GM12878 (cell line): ENCODE results near the gene SETD1A. TPM values are rescaled to one million over a fixed set of nuclear protein-coding genes. Genes with fewer than 3 reads are reported as not detected.

Experiments
- ASH2L ChIP-seq: fragments of 300-600, 200-600 bp; sonication (generic); IDR thresholded peaks from 2 replicates; pipeline ENCODE4 v1.6.1; 2017; ENCODE audit warnings: low read depth, mild to moderate bottlenecking, borderline replicate concordance
- BCL11A ChIP-seq: IDR thresholded peaks from 2 replicates; pipeline ENCODE4 v1.6.1; 2011; ENCODE audit warnings: low read depth, low read length
- CBFB ChIP-seq: IDR thresholded peaks from 2 replicates; pipeline ENCODE4 v1.6.1; 2016; ENCODE audit warnings: antibody characterized with exemption, low read depth
- CBX5 ChIP-seq: sonication (generic); IDR thresholded peaks from 2 replicates; pipeline ENCODE4 v1.6.1; 2016; ENCODE audit warnings: low read depth, moderate library complexity, mild to moderate bottlenecking, inconsistent platforms
- CREB1 ChIP-seq: IDR thresholded peaks from 2 replicates; pipeline ENCODE4 v1.6.1; 2012; ENCODE audit warnings: low read depth, mild to moderate bottlenecking, inconsistent platforms
- ELK1 ChIP-seq: IDR thresholded peaks from 2 replicates; pipeline ENCODE4 v1.6.1; 2012; ENCODE audit warnings: low read depth, low read length, improper control_type of control experiment
- ETV6 ChIP-seq, 2 experiments: fragments of 450-650 bp in 1 of 2; IDR thresholded peaks in 1 of 2; conservative IDR thresholded peaks in 1 of 2; 2 replicates each; pipeline ENCODE4 v1.6.1; 2014; ENCODE audit warnings: antibody characterized with exemption in 1 of 2, borderline replicate concordance in 1 of 2, low read depth in 1 of 2, mild to moderate bottlenecking in 1 of 2, moderate library complexity in 1 of 2
- FOXK2 ChIP-seq: fragments of 450-650 bp; IDR thresholded peaks from 2 replicates; pipeline ENCODE4 v1.6.1; 2017; ENCODE audit warnings: mild to moderate bottlenecking, moderate library complexity
- KAT2A ChIP-seq: conservative IDR thresholded peaks from 2 replicates; pipeline ENCODE4 v1.6.1; 2011; ENCODE audit warnings: low read depth, low read length; ENCODE audit not compliant: control insufficient read depth
- MYB ChIP-seq: fragments of 150-350 bp; IDR thresholded peaks from 2 replicates; pipeline ENCODE4 v1.6.1; 2014; ENCODE audit warnings: mild to moderate bottlenecking, low read depth, low read length, borderline replicate concordance
- NFIC ChIP-seq: IDR thresholded peaks from 2 replicates; pipeline ENCODE4 v1.6.1; 2012; ENCODE audit warnings: low read depth, mild to moderate bottlenecking, inconsistent platforms, low read length, moderate library complexity
- PKNOX1 ChIP-seq: fragments of 450-650 bp; IDR thresholded peaks from 2 replicates; pipeline ENCODE4 v1.6.1; 2016; ENCODE audit warnings: mild to moderate bottlenecking
- RAD21 ChIP-seq: IDR thresholded peaks from 2 replicates; pipeline ENCODE4 v1.6.1; 2011; ENCODE audit warnings: mild to moderate bottlenecking, low read depth, low read length, moderate library complexity; ENCODE audit not compliant: insufficient read depth
- SMAD5 ChIP-seq: IDR thresholded peaks from 2 replicates; pipeline ENCODE4 v1.6.1; 2016; ENCODE audit warnings: antibody characterized with exemption, low read depth
- SMC3 ChIP-seq: IDR thresholded peaks from 2 replicates; pipeline ENCODE4 v1.6.1; 2011; ENCODE audit warnings: low read length, improper control_type of control experiment, borderline replicate concordance
- TARDBP ChIP-seq: IDR thresholded peaks from 2 replicates; pipeline ENCODE4 v1.6.1; 2016; ENCODE audit warnings: borderline replicate concordance
- YY1 ChIP-seq: IDR thresholded peaks from 2 replicates; pipeline ENCODE4 v1.6.1; 2011; ENCODE audit warnings: low read depth, mild to moderate bottlenecking, low read length
- ZBTB33 ChIP-seq: fragments of 450-650 bp; IDR thresholded peaks from 2 replicates; pipeline ENCODE4 v1.6.1; 2017; ENCODE audit warnings: mild to moderate bottlenecking
- ZSCAN29 ChIP-seq: fragments of 450-650 bp; IDR thresholded peaks from 2 replicates; pipeline ENCODE4 v1.6.1; 2017; ENCODE audit warnings: mild to moderate bottlenecking, moderate library complexity
- polyA plus RNA-seq, 11 experiments: library from polyadenylated mRNA; depleted of rRNA in 4 of 11; unstranded in 6 of 11; stranded (reverse) in 5 of 11; fragments of >200 nt; fragmentation: Nextera tagmentation in 4 of 11; fragmentation: Illumina TruSeq in 1 of 11; extraction: Ambion mirVana in 4 of 11; extraction: Trizol in 1 of 11; gene quantifications; 1 replicate in 1 of 11; 2 replicates in 10 of 11; pipeline versions ENCODE4 v1.2.1 to v1.2.3, GENCODE V29; 2011 to 2016; ENCODE audit warnings: inconsistent platforms in 2 of 11, missing spikeins in 2 of 11, low read depth in 1 of 11
- total RNA-seq, 4 experiments: library from RNA; depleted of rRNA in 3 of 4; stranded (reverse); fragments of >200 nt in 3 of 4; fragmentation: Illumina TruSeq in 1 of 4; extraction: Trizol in 1 of 4; gene quantifications; 2 replicates each; pipeline versions ENCODE4 v1.2.1 to v1.2.3, GENCODE V29; 2013 to 2021
- TF ChIP-seq, protein P1 (sequence below): IDR thresholded peaks from 2 replicates; pipeline ENCODE4 v1.6.1; 2012; ENCODE audit warnings: low read depth, low read length, improper control_type of control experiment
- TF ChIP-seq, protein P2 (sequence below): fragments of 450-650 bp; IDR thresholded peaks from 2 replicates; pipeline ENCODE4 v1.6.1; 2017; ENCODE audit warnings: borderline replicate concordance
- TF ChIP-seq, protein P3 (sequence below): IDR thresholded peaks from 2 replicates; pipeline ENCODE4 v1.6.1; 2011; ENCODE audit warnings: borderline replicate concordance, low read depth, mild to moderate bottlenecking, moderate library complexity, low read length; ENCODE audit not compliant: insufficient read depth, poor library complexity, severe bottlenecking

The SETD1A gene
- total and polyA plus RNA-seq, 10 of the 15 experiments (the other 5 are each of a cell fraction or from before 2014, with no cell fraction given) = 0.02 to 25.9 (median 4.9) TPM

GRCh38 chr16:30957456-30958174, at the start of gene SETD1A (continued):
- peak; percentile 52 for TF ChIP-seq PKNOX1
- TF ChIP-seq MYB = no peak
- TF ChIP-seq SMC3 = no peak
- TF ChIP-seq ETV6 (conservative IDR thresholded peaks at IDR 0.05 in 1 of 2, IDR thresholded peaks at IDR 0.05 in 1 of 2; ENCODE audit: borderline replicate concordance in 1 of 2, low read depth in 1 of 2) = no peak
- TF ChIP-seq, protein P1, sequence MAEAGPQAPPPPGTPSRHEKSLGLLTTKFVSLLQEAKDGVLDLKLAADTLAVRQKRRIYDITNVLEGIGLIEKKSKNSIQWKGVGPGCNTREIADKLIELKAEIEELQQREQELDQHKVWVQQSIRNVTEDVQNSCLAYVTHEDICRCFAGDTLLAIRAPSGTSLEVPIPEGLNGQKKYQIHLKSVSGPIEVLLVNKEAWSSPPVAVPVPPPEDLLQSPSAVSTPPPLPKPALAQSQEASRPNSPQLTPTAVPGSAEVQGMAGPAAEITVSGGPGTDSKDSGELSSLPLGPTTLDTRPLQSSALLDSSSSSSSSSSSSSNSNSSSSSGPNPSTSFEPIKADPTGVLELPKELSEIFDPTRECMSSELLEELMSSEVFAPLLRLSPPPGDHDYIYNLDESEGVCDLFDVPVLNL = no peak
- no peak for TF ChIP-seq BCL11A
- TF ChIP-seq KAT2A = no peak
- TF ChIP-seq ELK1 = no peak; the same call in 1 of the 2 replicates
- no peak for TF ChIP-seq RAD21
- TF ChIP-seq ZBTB33 = no peak
- TF ChIP-seq TARDBP = peak; percentile 79; the same call in 1 of the 2 replicates
- TF ChIP-seq, protein P2, sequence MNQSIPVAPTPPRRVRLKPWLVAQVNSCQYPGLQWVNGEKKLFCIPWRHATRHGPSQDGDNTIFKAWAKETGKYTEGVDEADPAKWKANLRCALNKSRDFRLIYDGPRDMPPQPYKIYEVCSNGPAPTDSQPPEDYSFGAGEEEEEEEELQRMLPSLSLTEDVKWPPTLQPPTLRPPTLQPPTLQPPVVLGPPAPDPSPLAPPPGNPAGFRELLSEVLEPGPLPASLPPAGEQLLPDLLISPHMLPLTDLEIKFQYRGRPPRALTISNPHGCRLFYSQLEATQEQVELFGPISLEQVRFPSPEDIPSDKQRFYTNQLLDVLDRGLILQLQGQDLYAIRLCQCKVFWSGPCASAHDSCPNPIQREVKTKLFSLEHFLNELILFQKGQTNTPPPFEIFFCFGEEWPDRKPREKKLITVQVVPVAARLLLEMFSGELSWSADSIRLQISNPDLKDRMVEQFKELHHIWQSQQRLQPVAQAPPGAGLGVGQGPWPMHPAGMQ = no peak
- TF ChIP-seq CBX5 = 0 out of 2 replicates have a peak, but pooled peaks have one; percentile 10
- TF ChIP-seq YY1 = 0 out of 2 replicates have a peak, but pooled peaks have one; percentile 43
- TF ChIP-seq CBFB = peak; percentile 23; the same call in 1 of the 2 replicates
- TF ChIP-seq NFIC = no peak
- TF ChIP-seq ZSCAN29 = no peak
- TF ChIP-seq ASH2L = peak; percentile 94; the same call in 1 of the 2 replicates
- TF ChIP-seq, protein P3, sequence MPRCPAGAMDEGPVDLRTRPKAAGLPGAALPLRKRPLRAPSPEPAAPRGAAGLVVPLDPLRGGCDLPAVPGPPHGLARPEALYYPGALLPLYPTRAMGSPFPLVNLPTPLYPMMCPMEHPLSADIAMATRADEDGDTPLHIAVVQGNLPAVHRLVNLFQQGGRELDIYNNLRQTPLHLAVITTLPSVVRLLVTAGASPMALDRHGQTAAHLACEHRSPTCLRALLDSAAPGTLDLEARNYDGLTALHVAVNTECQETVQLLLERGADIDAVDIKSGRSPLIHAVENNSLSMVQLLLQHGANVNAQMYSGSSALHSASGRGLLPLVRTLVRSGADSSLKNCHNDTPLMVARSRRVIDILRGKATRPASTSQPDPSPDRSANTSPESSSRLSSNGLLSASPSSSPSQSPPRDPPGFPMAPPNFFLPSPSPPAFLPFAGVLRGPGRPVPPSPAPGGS = no peak
- TF ChIP-seq FOXK2 = peak; percentile 48; the same call in 1 of the 2 replicates
- no peak for TF ChIP-seq SMAD5
- TF ChIP-seq CREB1 = peak; percentile 93
